C4-2B (cell line): ENCODE data around the gene TCF4.

Experiments used
- H3K27ac ChIP-seq: fragments of 450-650 bp; 2 replicates; pipeline ENCODE4 v1.5.1; 2017
- ZFX ChIP-seq: fragments of 450-650 bp; IDR thresholded peaks from 2 replicates; pipeline ENCODE4 v1.6.1; 2017
- TF ChIP-seq, protein P1 (sequence below): fragments of 450-650 bp; conservative IDR thresholded peaks from 2 replicates; pipeline ENCODE4 v1.5.1; 2017; ENCODE audit warnings: mild to moderate bottlenecking

Gene TCF4

DNA sequence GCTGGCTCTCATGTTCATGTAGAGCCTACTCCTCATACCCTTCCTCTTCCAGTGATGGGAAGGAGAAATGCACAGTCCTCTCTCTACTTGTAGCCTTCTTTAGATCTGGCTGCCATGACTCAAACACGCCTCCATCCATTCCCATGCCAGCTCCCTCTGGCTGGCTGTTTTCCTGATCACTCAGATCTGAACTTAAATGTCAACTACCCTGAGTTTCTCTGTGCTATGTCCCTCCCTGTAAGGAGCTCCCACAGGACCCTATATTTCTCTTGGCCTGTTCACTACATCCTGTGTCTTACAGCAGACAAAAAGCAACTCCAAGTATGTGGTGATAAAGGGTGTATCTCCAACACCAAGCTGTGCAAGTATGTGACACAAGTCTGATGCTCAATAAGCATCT, 152.4 kb downstream of the TCF4 start:
- H3K27ac ChIP-seq: no peak overlapping the region
- TF ChIP-seq, protein P1, sequence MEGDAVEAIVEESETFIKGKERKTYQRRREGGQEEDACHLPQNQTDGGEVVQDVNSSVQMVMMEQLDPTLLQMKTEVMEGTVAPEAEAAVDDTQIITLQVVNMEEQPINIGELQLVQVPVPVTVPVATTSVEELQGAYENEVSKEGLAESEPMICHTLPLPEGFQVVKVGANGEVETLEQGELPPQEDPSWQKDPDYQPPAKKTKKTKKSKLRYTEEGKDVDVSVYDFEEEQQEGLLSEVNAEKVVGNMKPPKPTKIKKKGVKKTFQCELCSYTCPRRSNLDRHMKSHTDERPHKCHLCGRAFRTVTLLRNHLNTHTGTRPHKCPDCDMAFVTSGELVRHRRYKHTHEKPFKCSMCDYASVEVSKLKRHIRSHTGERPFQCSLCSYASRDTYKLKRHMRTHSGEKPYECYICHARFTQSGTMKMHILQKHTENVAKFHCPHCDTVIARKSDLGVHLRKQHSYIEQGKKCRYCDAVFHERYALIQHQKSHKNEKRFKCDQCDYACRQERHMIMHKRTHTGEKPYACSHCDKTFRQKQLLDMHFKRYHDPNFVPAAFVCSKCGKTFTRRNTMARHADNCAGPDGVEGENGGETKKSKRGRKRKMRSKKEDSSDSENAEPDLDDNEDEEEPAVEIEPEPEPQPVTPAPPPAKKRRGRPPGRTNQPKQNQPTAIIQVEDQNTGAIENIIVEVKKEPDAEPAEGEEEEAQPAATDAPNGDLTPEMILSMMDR: no peak
- no peak for TF ChIP-seq ZFX

DNA sequence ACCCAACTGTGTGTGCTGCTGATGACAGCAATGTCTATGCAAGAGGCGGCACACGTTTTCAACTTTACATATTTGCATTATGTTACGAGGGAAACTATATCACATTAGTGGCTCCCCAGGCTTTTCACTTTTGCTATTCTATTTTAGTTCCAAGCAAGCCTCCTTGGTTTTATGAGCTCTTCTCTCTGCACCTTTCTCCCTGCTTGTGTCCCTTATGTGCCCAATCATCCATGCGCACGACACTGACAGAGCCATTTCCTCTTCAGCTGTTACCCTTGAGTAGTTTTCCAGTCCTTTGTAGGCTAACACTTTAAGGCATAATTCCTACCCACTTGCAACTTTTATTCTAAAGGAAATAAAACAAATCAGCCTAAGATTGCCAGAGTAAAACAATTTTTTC, 154.3 kb downstream of the TCF4 start:
- H3K27ac ChIP-seq: no peak overlapping the region
- TF ChIP-seq, protein P1: no peak
- TF ChIP-seq ZFX: no peak

DNA sequence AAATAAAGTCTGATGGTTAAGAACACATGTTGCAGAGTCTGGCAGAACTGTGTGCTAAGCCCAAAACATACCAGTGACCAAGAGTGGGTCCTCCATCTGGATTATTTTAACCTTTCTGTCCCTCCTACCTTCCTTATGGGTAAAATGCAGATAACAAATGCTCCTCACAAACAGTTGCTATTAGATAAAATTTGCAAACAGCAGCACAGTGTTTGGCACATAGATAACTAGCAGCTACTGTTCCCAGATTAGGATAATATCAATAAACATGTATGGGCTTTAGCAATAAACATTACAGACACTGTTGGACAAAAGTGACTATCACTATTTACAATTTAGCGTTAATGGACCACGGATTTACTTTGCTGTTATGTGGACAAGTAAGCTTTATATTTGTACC, 154.9 kb downstream of the TCF4 start:
- no peak overlapping the region for H3K27ac ChIP-seq
- TF ChIP-seq, protein P1: no peak
- TF ChIP-seq ZFX: no peak

DNA sequence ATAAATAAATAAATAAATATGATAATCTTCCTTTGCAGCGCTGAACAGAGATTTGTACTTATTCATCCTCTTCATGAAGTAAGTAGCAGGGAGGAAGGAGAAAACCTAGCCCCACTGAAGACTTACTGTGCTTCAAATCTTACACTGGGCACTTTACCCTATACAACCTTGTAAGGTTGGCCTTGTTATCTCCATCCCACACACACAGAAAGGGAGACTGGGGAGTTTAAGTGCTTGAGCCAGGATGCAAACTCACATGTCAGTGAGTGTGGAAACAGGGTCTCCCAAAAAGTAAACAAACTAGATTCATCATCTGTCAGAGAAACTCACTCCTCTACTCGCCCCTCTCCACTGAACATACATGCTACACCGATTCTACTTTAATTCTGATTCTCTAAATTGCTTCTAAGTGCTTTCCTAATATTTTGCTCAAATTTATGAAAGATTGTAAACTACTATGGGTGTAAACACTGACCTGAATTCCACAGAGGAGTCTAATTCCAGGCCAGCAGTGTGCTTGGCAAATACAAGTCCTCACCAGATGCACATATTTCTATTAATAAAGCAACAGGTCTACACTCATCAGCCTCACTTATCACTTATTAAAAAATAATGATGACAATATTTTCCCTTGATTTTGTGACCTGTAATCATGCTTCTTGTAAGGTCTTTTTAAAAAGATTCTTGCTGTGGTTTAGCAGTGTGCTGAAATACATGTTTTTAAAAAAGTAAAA, 155.5 kb downstream of the TCF4 start:
- no peak overlapping the region for H3K27ac ChIP-seq
- no peak for TF ChIP-seq ZFX
- TF ChIP-seq, protein P1: no peak

DNA sequence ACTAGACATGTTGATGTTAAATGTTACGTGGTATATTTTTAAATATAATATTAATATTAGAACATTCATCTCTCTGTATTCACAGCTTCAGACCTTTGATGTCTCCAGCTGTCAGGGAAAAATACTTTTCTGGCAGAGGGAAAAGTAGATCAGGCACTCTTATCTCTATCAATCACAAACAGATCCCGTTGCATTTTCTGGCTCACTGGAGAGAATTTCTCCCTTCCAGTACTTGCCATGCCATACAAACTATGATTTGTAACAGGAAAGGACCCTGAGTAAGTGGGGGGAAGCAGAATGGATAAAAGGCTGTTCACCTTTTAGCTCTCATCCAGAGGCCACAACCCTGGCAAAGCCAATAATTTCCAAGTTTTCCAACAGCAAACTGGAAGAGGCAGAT, 158.0 kb downstream of the TCF4 start:
- TF ChIP-seq ZFX: no peak
- TF ChIP-seq, protein P1: no peak
- no peak overlapping the region for H3K27ac ChIP-seq

DNA sequence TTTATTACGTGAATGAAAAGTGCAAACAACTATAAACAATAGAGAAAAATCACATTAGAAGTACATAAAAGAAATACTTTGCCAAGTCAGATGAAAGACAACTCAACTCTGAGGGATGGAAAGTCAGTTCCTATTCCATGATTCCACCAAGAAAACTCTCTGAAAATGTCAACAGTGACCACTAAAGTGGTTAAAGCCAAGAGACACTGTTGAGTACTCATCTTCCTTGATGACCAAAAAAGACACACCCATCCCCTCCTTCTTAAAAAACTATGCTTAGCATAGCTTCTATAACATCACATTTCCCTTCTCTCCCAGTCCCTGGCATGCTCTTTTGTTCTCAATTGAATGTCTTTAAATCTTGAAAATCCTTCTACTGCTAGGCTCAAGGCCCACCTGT, 160.0 kb downstream of the TCF4 start:
- H3K27ac ChIP-seq: no peak overlapping the region
- TF ChIP-seq ZFX: no peak
- TF ChIP-seq, protein P1: no peak

DNA sequence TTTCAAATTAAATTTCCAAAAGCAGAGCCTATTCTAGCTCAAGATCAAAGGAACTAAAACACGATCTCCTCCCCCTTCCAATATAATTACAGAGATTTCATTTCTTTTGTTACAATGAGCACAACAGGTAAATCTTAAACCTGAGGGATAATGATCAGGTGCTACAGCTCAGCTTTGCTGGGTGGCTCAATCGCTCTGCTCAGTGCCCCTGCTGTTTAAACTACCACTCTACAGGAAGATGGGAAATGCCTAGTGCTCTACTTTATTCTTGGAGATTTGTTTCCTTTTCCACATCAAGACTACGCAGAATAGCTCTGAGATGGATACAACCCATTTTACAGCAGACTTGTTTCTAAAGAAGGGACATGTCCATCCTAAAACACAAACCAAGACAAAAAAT, 162.3 kb downstream of the TCF4 start:
- no peak for TF ChIP-seq ZFX
- TF ChIP-seq, protein P1: no peak
- no peak overlapping the region for H3K27ac ChIP-seq
